ENCODE measurements around the gene HTRA3. TPM values are rescaled to one million over a fixed set of nuclear protein-coding genes. Genes with fewer than 3 reads are reported as not detected.

HTRA3 gene
- polyA plus RNA-seq, 1 donor from 2014 or later = not detected

DNA sequence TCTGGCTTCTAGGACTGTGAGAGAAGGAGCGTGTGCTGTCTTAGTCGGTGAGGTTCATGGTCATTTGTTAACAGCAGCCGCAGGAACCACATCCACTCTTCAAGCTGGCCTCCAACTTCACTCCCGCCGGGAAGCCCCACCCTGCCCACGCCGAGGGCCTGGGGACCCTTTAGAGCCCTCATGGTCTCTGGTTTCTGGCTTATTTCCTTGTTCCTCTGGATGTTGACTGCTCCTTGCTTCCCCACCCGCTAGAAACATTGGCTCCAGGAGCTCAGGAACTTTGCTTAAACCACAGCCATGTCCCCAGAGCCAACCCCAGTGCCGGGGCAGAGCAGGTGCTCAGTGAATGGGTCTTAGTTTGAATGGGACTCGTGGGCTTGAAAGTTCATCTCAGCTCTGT is 40.8 kb downstream of the HTRA3 start:
- Histone ChIP-seq H4K20me1 (ENCODE audit: insufficient read depth) (no peaks in the 10 kb centered on the region), H3K4me3 (ENCODE audit: low read length) (no peak overlapping the region), H3K9ac (ENCODE audit: low read length) (no peak overlapping the region), H3F3A (ENCODE audit: insufficient read depth, low read length, poor library complexity, severe bottlenecking) (no peaks in the 10 kb centered on the region), H3K9me3 (ENCODE audit: low read length) (peaks cover 5% of the 10 kb centered on the region), H3K9me2 (ENCODE audit: insufficient read depth, low read length) (no peaks in the 10 kb centered on the region), H3K36me3 (ENCODE audit: insufficient read depth, low read length) (no peaks in the 10 kb centered on the region), H3K4me2 (ENCODE audit: low read length) (no peak overlapping the region), H3K79me2 (replicated peaks; ENCODE audit: insufficient read depth, low read length) (no peaks in the 10 kb centered on the region), H2AFZ (ENCODE audit: low read depth, low read length) (no peak overlapping the region), H3K27me3 (ENCODE audit: insufficient read depth, low read depth, low read length) (no peaks in the 10 kb centered on the region), H3K27ac (ENCODE audit: low read length) (no peak overlapping the region)
- TF ChIP-seq POLR2AphosphoS5 (IDR thresholded peaks at IDR 0.05) (no peak), SMC3 (conservative IDR thresholded peaks at IDR 0.05; ENCODE audit: poor library complexity) (no peak), EP300 (conservative IDR thresholded peaks at IDR 0.05; ENCODE audit: poor library complexity, severe bottlenecking) (no peak)
- TF ChIP-seq, protein P1, sequence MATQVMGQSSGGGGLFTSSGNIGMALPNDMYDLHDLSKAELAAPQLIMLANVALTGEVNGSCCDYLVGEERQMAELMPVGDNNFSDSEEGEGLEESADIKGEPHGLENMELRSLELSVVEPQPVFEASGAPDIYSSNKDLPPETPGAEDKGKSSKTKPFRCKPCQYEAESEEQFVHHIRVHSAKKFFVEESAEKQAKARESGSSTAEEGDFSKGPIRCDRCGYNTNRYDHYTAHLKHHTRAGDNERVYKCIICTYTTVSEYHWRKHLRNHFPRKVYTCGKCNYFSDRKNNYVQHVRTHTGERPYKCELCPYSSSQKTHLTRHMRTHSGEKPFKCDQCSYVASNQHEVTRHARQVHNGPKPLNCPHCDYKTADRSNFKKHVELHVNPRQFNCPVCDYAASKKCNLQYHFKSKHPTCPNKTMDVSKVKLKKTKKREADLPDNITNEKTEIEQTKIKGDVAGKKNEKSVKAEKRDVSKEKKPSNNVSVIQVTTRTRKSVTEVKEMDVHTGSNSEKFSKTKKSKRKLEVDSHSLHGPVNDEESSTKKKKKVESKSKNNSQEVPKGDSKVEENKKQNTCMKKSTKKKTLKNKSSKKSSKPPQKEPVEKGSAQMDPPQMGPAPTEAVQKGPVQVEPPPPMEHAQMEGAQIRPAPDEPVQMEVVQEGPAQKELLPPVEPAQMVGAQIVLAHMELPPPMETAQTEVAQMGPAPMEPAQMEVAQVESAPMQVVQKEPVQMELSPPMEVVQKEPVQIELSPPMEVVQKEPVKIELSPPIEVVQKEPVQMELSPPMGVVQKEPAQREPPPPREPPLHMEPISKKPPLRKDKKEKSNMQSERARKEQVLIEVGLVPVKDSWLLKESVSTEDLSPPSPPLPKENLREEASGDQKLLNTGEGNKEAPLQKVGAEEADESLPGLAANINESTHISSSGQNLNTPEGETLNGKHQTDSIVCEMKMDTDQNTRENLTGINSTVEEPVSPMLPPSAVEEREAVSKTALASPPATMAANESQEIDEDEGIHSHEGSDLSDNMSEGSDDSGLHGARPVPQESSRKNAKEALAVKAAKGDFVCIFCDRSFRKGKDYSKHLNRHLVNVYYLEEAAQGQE (IDR thresholded peaks at IDR 0.05; ENCODE audit: borderline replicate concordance) = no peak

GRCh38 chr4:8311101-8312068 is 41.8 kb downstream of the HTRA3 start:
- Histone ChIP-seq H3K36me3 (ENCODE audit: insufficient read depth, low read length) (no peaks in the 10 kb centered on the region), H3F3A (ENCODE audit: insufficient read depth, low read length, poor library complexity, severe bottlenecking) (no peaks in the 10 kb centered on the region), H2AFZ (ENCODE audit: low read depth, low read length) (no peak overlapping the region), H3K27me3 (ENCODE audit: insufficient read depth, low read depth, low read length) (no peaks in the 10 kb centered on the region), H3K9me3 (ENCODE audit: low read length) (peaks cover 5% of the 10 kb centered on the region), H4K20me1 (ENCODE audit: insufficient read depth) (no peaks in the 10 kb centered on the region), H3K4me2 (ENCODE audit: low read length) (no peak overlapping the region), H3K9me2 (ENCODE audit: insufficient read depth, low read length) (no peaks in the 10 kb centered on the region), H3K4me3 (ENCODE audit: low read length) (no peak overlapping the region), H3K9ac (ENCODE audit: low read length) (no peak overlapping the region), H3K79me2 (replicated peaks; ENCODE audit: insufficient read depth, low read length) (no peaks in the 10 kb centered on the region), H3K27ac (ENCODE audit: low read length) (no peak overlapping the region)
- TF ChIP-seq TAF1 (IDR thresholded peaks at IDR 0.05; ENCODE audit: low read depth) = no peak

DNA sequence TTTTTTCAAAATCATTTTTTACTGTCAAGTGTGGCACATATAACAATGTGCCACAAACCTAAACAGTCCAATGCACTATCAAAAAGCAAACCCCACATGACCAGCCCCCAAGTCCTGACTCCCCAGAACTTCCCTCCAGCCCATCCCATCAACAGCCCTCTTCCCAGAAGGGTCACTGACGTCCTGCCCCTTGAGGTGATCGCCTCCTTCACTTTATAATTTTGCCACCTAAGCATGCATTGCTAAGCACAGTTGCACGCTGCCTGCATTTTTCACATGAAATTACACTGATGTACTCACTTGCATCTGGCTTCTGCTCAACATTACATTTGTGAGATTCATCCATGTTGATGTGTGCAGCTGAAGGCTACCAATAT is 42.5 kb downstream of the HTRA3 start:
- H3K36me3 ChIP-seq (ENCODE audit: insufficient read depth, low read length) = no peaks in the 10 kb centered on the region
- no peak overlapping the region for H3K27ac ChIP-seq (ENCODE audit: low read length)
- H3K79me2 ChIP-seq (replicated peaks; ENCODE audit: insufficient read depth, low read length) = no peaks in the 10 kb centered on the region
- H3K27me3 ChIP-seq (ENCODE audit: insufficient read depth, low read depth, low read length) = no peaks in the 10 kb centered on the region
- TF ChIP-seq EZH2 (IDR thresholded peaks at IDR 0.05; ENCODE audit: borderline replicate concordance, insufficient read depth, low read length, poor library complexity, severe bottlenecking) (no peak), EP300 (conservative IDR thresholded peaks at IDR 0.05; ENCODE audit: poor library complexity, severe bottlenecking) (no peak), SMC3 (conservative IDR thresholded peaks at IDR 0.05; ENCODE audit: poor library complexity) (no peak), POLR2AphosphoS5 (IDR thresholded peaks at IDR 0.05) (no peak), TAF1 (IDR thresholded peaks at IDR 0.05; ENCODE audit: low read depth) (no peak)
- H3K4me2 ChIP-seq (ENCODE audit: low read length) = no peak overlapping the region
- H3K9me3 ChIP-seq (ENCODE audit: low read length) = peaks cover 5% of the 10 kb centered on the region
- H4K20me1 ChIP-seq (ENCODE audit: insufficient read depth) = no peaks in the 10 kb centered on the region
- no peak overlapping the region for H3K4me3 ChIP-seq (ENCODE audit: low read length)
- no peaks in the 10 kb centered on the region for H3K9me2 ChIP-seq (ENCODE audit: insufficient read depth, low read length)
- H3K9ac ChIP-seq (ENCODE audit: low read length) = no peak overlapping the region
- no peak overlapping the region for H2AFZ ChIP-seq (ENCODE audit: low read depth, low read length)
- H3F3A ChIP-seq (ENCODE audit: insufficient read depth, low read length, poor library complexity, severe bottlenecking) = no peaks in the 10 kb centered on the region

Measured in neural cell (in vitro differentiated cells).